HUES48 (cell line): Measurements from ENCODE around the gene FCHSD2.

ENCODE experiments used
- H3K27ac ChIP-seq: one replicate; pipeline ENCODE4 v1.7.0; 2013; ENCODE audit warnings: low read depth, low read length, inconsistent platforms
- H3K27me3 ChIP-seq: 2 replicates; pipeline ENCODE4 v1.6.1; 2013; ENCODE audit warnings: mild to moderate bottlenecking, low read length; ENCODE audit not compliant: control insufficient read depth, insufficient read depth
- H3K36me3 ChIP-seq: 2 replicates; pipeline ENCODE4 v1.6.1; 2013; ENCODE audit warnings: low read length; ENCODE audit not compliant: control insufficient read depth, insufficient read depth
- H3K4me1 ChIP-seq: 2 replicates; pipeline ENCODE4 v1.6.1; 2013; ENCODE audit warnings: mild to moderate bottlenecking, low read length; ENCODE audit not compliant: control insufficient read depth, insufficient read depth
- H3K4me3 ChIP-seq: 2 replicates; pipeline ENCODE4 v1.5.1; 2013; ENCODE audit warnings: mild to moderate bottlenecking, low read depth, low read length
- H3K9ac ChIP-seq: 2 replicates; pipeline ENCODE4 v1.6.1; 2013; ENCODE audit warnings: mild to moderate bottlenecking, low read depth, low read length, moderate library complexity
- H3K9me3 ChIP-seq: 2 replicates; pipeline ENCODE4 v1.6.1; 2013; ENCODE audit warnings: low read length; ENCODE audit not compliant: control insufficient read depth, insufficient read depth

Gene FCHSD2

GRCh38 chr11:73182824-73183321, 40.8 kb upstream of the FCHSD2 start:
- Histone ChIP-seq H3K36me3 (no peaks in the 10 kb centered on the region), H3K9ac (no peak overlapping the region), H3K27me3 (no peaks in the 10 kb centered on the region), H3K4me1 (no peaks in the 10 kb centered on the region), H3K27ac (no peak overlapping the region), H3K9me3 (no peaks in the 10 kb centered on the region), H3K4me3 (no peak overlapping the region)

DNA sequence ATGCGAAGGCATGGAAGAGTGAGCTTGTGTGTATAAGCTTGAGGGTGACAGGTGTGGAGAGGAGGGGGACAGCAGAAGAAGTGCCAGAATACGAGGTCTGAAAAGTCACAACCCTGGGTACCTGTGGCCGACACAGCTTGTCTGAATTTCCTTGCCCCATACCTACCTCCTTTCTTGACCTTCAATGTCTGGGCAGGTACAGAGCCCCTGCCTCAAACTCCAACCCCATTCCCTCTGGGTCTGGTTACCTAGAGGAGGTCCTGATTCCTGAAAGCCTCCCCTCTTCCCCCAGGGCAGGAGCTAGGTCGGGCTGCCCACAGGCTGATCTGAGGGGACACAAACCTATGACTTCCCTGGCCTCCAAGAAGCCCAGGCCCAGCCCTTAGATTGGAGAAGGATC, 36.6 kb upstream of the FCHSD2 start:
- H3K27ac ChIP-seq: no peak overlapping the region
- no peaks in the 10 kb centered on the region for H3K36me3 ChIP-seq
- no peaks in the 10 kb centered on the region for H3K9me3 ChIP-seq
- H3K9ac ChIP-seq: no peak overlapping the region
- H3K4me1 ChIP-seq: no peaks in the 10 kb centered on the region
- H3K27me3 ChIP-seq: no peaks in the 10 kb centered on the region
- H3K4me3 ChIP-seq: no peak overlapping the region

DNA sequence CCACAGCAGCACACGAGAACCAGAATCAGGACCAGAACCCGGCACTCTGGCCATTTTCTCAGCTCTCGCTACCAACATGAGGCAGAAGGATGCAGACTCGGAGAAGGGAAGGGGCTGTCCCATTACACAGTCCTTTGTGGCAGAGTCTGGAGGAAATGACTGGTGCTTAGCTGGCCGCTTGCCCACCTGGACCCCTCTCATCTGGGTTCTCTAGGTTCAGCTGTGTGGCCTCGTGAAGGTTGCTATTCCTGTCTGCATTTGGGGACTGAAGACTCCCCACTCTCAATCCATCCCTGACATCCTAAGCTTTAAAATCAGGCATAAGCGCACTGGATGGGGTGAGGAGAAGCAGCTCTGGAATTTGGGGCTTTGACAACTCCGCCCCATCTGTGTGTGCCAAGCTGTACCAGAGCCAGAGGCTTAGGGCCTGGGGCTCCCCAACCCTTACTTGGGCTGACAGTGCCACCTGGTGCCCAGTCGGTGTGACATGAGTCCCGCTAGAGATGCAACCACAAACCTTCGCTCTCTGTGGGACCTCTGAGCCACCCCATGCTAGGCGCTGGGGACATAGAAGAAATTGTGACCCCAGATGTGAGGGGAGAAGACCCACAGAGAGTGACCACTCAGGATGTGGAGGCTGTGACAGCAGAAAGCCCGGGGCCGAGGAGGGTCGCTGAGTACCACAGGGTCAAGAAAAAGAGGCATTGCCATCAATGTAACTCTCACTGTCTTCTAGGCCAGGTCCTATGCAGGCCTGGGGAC, 35.8 kb upstream of the FCHSD2 start:
- Histone ChIP-seq H3K4me3 (no peak overlapping the region), H3K27ac (no peak overlapping the region), H3K9me3 (no peaks in the 10 kb centered on the region), H3K9ac (no peak overlapping the region), H3K27me3 (no peaks in the 10 kb centered on the region), H3K36me3 (no peaks in the 10 kb centered on the region), H3K4me1 (no peaks in the 10 kb centered on the region)

DNA sequence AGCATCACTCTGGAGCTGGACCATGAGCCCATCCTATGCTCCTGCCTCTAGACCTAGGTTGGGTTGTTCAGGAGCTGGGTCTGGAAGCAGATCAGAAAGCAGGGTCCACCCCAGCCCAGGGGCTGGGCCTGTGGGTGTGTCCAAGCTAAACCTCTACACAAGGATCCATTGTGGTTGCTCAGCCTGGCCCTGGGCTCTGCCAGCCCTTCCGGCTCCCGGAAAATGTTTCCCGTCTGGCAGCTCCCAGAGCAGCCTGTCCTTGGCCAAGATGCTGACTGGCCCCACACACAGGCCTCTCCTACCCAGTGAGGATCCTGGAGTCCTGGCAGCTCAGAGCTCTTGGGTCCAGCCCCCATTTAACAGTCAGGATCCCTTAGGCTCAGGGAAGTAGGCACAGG, 35.3 kb upstream of the FCHSD2 start:
- Histone ChIP-seq H3K9ac (no peak overlapping the region), H3K4me3 (no peak overlapping the region), H3K36me3 (no peaks in the 10 kb centered on the region), H3K27ac (no peak overlapping the region), H3K9me3 (no peaks in the 10 kb centered on the region), H3K4me1 (no peaks in the 10 kb centered on the region), H3K27me3 (no peaks in the 10 kb centered on the region)

- H3K27me3 ChIP-seq: no peaks in the 10 kb centered on the region
- H3K27ac ChIP-seq: no peak overlapping the region
- no peaks in the 10 kb centered on the region for H3K36me3 ChIP-seq
- H3K4me3 ChIP-seq: no peak overlapping the region
- no peaks in the 10 kb centered on the region for H3K4me1 ChIP-seq
- H3K9me3 ChIP-seq: no peaks in the 10 kb centered on the region
- no peak overlapping the region for H3K9ac ChIP-seq
These were observed 34.7 kb upstream of the FCHSD2 start for GRCh38 chr11:73176874-73177155.

- Histone ChIP-seq H3K36me3 (no peaks in the 10 kb centered on the region), H3K9me3 (no peaks in the 10 kb centered on the region), H3K27me3 (no peaks in the 10 kb centered on the region), H3K27ac (no peak overlapping the region), H3K4me1 (no peaks in the 10 kb centered on the region), H3K9ac (no peak overlapping the region), H3K4me3 (no peak overlapping the region)
These were observed 34.2 kb upstream of the FCHSD2 start for GRCh38 chr11:73176145-73176873.

DNA sequence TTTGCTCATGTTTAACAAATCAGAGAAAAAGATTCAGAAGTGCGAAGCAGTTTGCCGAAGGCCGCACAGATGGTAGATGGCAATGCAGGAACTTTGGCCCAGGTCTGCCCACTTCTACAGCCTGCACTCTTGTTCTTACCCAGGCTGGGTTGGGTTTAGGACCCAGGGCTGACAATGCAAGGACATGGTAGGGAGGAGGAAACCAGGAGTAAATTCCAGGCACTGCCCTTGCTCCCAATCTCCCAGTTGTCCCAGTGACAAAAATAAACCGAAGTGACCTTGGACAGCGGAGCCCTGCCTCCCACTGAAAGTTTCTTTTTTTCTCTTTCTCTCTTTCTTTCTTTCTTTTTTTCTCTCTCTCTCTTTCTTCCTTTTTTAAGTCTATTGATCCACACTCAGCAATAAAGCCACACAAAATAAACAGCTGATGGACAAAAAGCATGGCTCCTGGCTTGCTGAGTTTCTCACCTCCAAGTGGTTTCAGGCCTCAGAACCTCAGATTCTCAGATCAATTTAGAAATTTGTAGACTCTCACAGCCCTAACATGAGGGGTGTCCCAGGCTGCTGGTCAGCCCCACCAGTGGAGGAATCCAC, 33.5 kb upstream of the FCHSD2 start:
- no peak overlapping the region for H3K9ac ChIP-seq
- no peaks in the 10 kb centered on the region for H3K4me1 ChIP-seq
- no peaks in the 10 kb centered on the region for H3K36me3 ChIP-seq
- H3K9me3 ChIP-seq: no peaks in the 10 kb centered on the region
- no peak overlapping the region for H3K4me3 ChIP-seq
- no peaks in the 10 kb centered on the region for H3K27me3 ChIP-seq
- H3K27ac ChIP-seq: no peak overlapping the region

DNA sequence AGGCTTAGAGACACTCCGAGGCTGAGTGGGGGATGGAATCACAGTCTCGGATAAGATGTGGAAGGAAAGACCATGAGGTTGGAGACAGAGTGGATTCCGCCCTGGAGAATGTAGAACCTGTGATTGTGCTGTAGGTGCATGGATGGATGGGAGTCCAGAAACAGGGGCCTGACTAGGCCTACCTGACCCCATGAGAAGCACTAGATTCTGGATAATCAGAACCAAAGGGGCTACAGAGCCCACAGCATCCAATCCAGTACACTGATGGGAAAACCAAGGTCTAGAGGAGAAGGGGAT, 32.3 kb upstream of the FCHSD2 start:
- H3K9me3 ChIP-seq: no peaks in the 10 kb centered on the region
- no peak overlapping the region for H3K4me3 ChIP-seq
- no peaks in the 10 kb centered on the region; the same call in 1 of the 2 replicates for H3K4me1 ChIP-seq
- no peak overlapping the region for H3K27ac ChIP-seq
- no peaks in the 10 kb centered on the region for H3K27me3 ChIP-seq
- no peak overlapping the region for H3K9ac ChIP-seq
- no peaks in the 10 kb centered on the region for H3K36me3 ChIP-seq

- no peak overlapping the region for H3K4me3 ChIP-seq
- H3K27ac ChIP-seq: no peak overlapping the region
- peaks cover 2% of the 10 kb centered on the region; the same call in 1 of the 2 replicates for H3K4me1 ChIP-seq
- H3K9ac ChIP-seq: no peak overlapping the region
- no peaks in the 10 kb centered on the region for H3K27me3 ChIP-seq
- H3K36me3 ChIP-seq: no peaks in the 10 kb centered on the region
- H3K9me3 ChIP-seq: no peaks in the 10 kb centered on the region
These were observed 31.8 kb upstream of the FCHSD2 start for GRCh38 chr11:73173755-73174494.

DNA sequence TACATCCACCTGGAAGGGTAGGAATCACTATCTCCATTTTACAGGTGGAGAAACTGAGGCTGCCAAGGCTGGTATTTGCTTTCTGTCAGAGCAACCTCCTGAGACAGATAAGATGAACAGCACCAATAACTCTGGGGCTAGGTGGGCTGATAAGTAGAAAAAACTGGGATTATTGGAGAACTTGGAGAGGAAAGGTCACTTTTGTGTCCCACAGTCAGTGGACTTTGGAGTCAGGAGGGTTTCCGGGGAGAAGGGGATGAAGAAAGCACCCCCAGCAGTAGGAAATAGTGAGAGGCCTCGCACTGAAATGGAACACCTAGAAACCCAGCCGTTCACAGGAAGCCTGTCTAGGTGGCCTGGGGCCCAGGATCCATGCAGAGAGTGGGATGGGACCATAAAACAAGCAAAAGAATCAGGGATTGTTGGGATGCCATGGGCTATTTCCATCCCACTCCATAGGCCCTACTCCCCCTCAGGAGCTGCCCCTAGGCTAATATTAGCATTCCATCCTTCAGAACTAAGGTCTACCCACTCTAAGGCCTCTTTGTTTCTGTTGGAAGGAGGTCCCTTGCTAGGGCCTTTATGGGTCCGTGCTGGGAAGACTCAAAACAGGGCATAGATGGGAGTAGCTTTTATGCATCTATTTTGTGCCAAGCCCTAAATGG, 31.0 kb upstream of the FCHSD2 start:
- Histone ChIP-seq H3K9ac (no peak overlapping the region), H3K9me3 (no peaks in the 10 kb centered on the region), H3K27me3 (no peaks in the 10 kb centered on the region), H3K27ac (no peak overlapping the region), H3K36me3 (no peaks in the 10 kb centered on the region), H3K4me3 (no peak overlapping the region), H3K4me1 (peaks cover 2% of the 10 kb centered on the region; the same call in 1 of the 2 replicates)
